ENCODE results near the gene GNA12.

Gene GNA12

DNA sequence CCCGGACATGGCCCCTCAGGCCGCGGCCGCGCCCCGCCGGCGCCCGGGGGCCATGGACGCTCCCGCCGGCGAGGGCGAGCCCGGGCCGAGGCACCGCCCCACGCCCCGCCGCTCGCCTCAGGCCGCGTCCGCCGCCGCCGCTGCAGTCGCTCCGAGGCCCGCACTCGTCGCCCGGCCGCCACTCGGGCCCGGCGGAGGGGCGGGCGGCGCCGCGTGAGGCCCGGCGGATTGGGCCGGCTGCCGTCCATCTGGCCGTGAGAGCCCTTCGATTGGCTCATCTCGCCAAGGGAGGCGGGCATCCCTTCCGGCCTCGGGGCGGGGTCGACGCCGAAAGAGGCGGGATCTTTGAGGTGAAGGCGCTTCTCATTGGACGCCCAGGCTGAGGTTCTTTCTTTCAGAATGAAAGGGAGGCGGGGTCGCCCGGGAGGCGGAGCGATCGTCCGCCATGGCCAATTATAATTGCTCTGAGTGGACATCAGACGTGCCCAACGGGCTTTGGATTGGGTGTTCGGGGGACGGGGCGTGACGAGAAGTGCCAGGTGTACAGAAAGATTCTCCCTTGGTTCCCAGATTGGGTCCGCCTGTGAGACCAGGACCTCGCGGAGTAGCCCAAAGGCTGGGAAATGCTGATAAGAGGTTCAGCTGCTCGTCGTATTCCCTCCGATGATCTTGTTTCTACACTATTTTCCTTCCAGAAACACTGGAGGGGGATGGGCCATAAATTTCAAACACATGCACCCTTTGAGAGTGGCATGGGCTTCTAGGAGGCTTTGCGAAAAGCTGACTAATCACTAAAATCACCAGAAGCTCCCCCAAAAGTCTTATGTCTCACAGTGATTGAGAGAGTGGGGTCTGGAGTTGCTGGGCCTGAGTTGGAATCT lies at the start of gene GNA12:
GNA12 (minus strand) TSS at position 156 of the 881 bp plus-strand sequence; CDS start at position 9, 147 bp downstream.
- TF ChIP-seq, protein P1, sequence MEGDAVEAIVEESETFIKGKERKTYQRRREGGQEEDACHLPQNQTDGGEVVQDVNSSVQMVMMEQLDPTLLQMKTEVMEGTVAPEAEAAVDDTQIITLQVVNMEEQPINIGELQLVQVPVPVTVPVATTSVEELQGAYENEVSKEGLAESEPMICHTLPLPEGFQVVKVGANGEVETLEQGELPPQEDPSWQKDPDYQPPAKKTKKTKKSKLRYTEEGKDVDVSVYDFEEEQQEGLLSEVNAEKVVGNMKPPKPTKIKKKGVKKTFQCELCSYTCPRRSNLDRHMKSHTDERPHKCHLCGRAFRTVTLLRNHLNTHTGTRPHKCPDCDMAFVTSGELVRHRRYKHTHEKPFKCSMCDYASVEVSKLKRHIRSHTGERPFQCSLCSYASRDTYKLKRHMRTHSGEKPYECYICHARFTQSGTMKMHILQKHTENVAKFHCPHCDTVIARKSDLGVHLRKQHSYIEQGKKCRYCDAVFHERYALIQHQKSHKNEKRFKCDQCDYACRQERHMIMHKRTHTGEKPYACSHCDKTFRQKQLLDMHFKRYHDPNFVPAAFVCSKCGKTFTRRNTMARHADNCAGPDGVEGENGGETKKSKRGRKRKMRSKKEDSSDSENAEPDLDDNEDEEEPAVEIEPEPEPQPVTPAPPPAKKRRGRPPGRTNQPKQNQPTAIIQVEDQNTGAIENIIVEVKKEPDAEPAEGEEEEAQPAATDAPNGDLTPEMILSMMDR (IDR thresholded peaks at IDR 0.05; ENCODE audit: low read depth, low read length, missing control alignments), result no peak
- in situ Hi-C loops (cut with HindIII; ENCODE audit: low sequenced_read_pairs), result no loop called here
- DNase-seq (ENCODE audit: low read depth), result peak; percentile 97
- peak within 1 kb of the TSS; percentile 66 for H3K4me3 ChIP-seq (ENCODE audit: low read depth, low read length)

- in situ Hi-C loops (cut with HindIII; ENCODE audit: low sequenced_read_pairs), result no loop called here
- no peak for DNase-seq (ENCODE audit: low read depth)
Measured at GRCh38 chr7:2893411-2893861, 49.3 kb upstream of the GNA12 start.

GRCh38 chr7:2892549-2892948 lies 48.4 kb upstream of the GNA12 start:
- DNase-seq (ENCODE audit: low read depth), result no peak
- no peak overlapping the region for H3K4me3 ChIP-seq (ENCODE audit: low read depth, low read length)
- TF ChIP-seq, protein P1 (IDR thresholded peaks at IDR 0.05; ENCODE audit: low read depth, low read length, missing control alignments), result no peak
- in situ Hi-C loops (cut with HindIII; ENCODE audit: low sequenced_read_pairs), result no loop called here

More at GRCh38 chr7:2893411-2893861, 49.3 kb upstream of the GNA12 start:
- H3K4me3 ChIP-seq (ENCODE audit: low read depth, low read length), result no peak overlapping the region
- TF ChIP-seq, protein P1 (IDR thresholded peaks at IDR 0.05; ENCODE audit: low read depth, low read length, missing control alignments), result no peak

DNA sequence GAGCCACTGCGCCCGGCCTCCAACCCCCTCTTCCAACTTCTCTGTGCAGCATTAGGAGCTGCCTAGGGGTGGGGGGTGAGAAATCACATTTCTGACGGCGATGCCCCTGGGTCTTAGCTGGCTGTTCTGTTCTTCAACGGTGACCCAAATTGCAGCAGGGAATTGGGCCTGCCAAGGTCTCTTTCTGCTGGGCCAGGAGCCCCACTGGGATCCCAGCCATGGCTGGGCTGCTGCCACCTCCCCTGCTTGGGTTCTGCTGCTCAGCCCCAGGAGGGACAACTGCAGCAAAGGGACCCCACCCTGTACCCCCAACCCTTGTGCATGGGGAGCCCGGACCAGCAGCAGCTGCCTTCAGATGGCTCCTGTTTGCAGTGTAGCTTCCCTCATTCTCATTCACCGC lies 43.7 kb upstream of the GNA12 start:
- in situ Hi-C loops (cut with HindIII; ENCODE audit: low sequenced_read_pairs), result no loop called here
- TF ChIP-seq, protein P1 (IDR thresholded peaks at IDR 0.05; ENCODE audit: low read depth, low read length, missing control alignments), result no peak
- DNase-seq (ENCODE audit: low read depth), result no peak
- H3K4me3 ChIP-seq (ENCODE audit: low read depth, low read length), result no peak overlapping the region

GRCh38 chr7:2886900-2887299 lies 42.8 kb upstream of the GNA12 start:
- H3K4me3 ChIP-seq (ENCODE audit: low read depth, low read length), result no peak overlapping the region
- DNase-seq (ENCODE audit: low read depth), result peak; percentile 64
- in situ Hi-C loops (cut with HindIII; ENCODE audit: low sequenced_read_pairs), result no loop called here
- TF ChIP-seq, protein P1 (IDR thresholded peaks at IDR 0.05; ENCODE audit: low read depth, low read length, missing control alignments), result peak; percentile 94

DNA sequence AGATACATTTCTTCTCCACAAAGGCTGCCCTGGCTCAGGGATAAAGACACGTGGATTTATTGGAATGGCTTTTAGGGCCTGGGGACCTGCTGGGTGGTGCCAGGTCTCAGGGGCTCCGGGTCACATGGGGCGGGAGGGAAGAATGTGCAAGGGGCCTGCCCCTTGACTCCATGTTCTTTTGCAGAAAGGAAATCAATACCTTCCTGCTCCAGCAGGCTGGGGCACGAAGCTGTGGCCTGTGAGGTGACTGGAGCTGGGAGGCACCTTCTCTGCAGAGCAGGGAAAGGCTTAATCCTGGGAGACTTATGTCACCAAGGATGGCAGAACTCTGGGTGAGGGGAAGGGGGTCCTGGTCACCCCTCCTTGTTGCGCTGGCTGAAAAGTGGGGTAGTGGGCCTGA lies 42.3 kb upstream of the GNA12 start:
- H3K4me3 ChIP-seq (ENCODE audit: low read depth, low read length), result no peak overlapping the region
- in situ Hi-C loops (cut with HindIII; ENCODE audit: low sequenced_read_pairs), result no loop called here

More for the DNA sequence above, 42.3 kb upstream of the GNA12 start:
- no peak for DNase-seq (ENCODE audit: low read depth)
- TF ChIP-seq, protein P1 (IDR thresholded peaks at IDR 0.05; ENCODE audit: low read depth, low read length, missing control alignments), result no peak
